Right cardiac atrium (tissue), 5 donors: ENCODE measurements around the gene MANF. TPM values are rescaled to one million over a fixed set of nuclear protein-coding genes. Genes with fewer than 3 reads are reported as not detected.

Experiments
- ATAC-seq, 2 donors: fragments of 200-7000 bp; cut with Tn5 transposase; one replicate each; pipeline versions ENCODE4 v1.8.0 to v1.9.1; 2020; ENCODE audit warnings: moderate library complexity in 2 of 2, mild to moderate bottlenecking in 1 of 2
- DNase-seq, 3 donors: peaks; one replicate each; pipeline ENCODE4 v3.0.0-alpha.2; 2020
- H3K27ac ChIP-seq: one replicate; pipeline ENCODE4 v1.5.1; 2013; ENCODE audit warnings: mild to moderate bottlenecking, low read length, control low read depth, moderate library complexity
- H3K27me3 ChIP-seq: one replicate; pipeline ENCODE4 v1.6.1; 2013; ENCODE audit not compliant: control insufficient read depth, insufficient read depth
- H3K4me1 ChIP-seq: one replicate; pipeline ENCODE4 v1.6.1; 2013; ENCODE audit warnings: low read length; ENCODE audit not compliant: control insufficient read depth, insufficient read depth
- H3K4me3 ChIP-seq: one replicate; pipeline ENCODE4 v1.5.1; 2013; ENCODE audit warnings: low read length, control low read depth
- H3K9me3 ChIP-seq: one replicate; pipeline ENCODE4 v1.6.1; 2013; ENCODE audit warnings: low read length; ENCODE audit not compliant: control insufficient read depth
- WGBS: extraction: QIAGEN DNeasy Blood & Tissue Kit; methylation state at CpG from one replicate; pipeline ENCODE4 v1.1.7; 2013; 5-methylcytosine and 5-hydroxymethylcytosine counted together
- intact Hi-C, 4 donors: fragments of 100-400 bp; cut with DNase I; formaldehyde crosslinking; loops; one replicate each; pipeline versions ENCODE4 v1.11.0 to v1.14.0; 2022 to 2023
- polyA plus RNA-seq: library from polyadenylated mRNA; stranded (reverse); fragments of 200-250 nt; gene quantifications from one replicate; pipeline ENCODE4 v1.2.3, GENCODE V29; 2013
- total RNA-seq, 4 donors: library from RNA; stranded (reverse); fragmentation: NEBNext Ultra II Directional; extraction: Animal tissue kit (Norgen Biotek cat#: 25700); gene quantifications; one replicate each; pipeline ENCODE4 v1.2.1, GENCODE V29; 2021
- donor health status: healthy with polysubstance abuse.
- donor health status: DM: no; HTN: yes; CAD: no.
- donor health status: DM: no; HTN: no; CAD: no.
- donor health status: DM: no; HTN: yes; CAD: no; lungs with severe emphysema.
- donor health status: DM: yes; HTN: yes; CAD: no.

Gene MANF
- total and polyA plus RNA-seq, 5 donors, result 49.2 to 120 (median 82.8) TPM

GRCh38 chr3:51434746-51435327 is 49.7 kb downstream of the MANF start:
- no peaks in the 10 kb centered on the region for H3K9me3 ChIP-seq
- no peak overlapping the region for H3K4me3 ChIP-seq
- intact Hi-C loops, result no loop called here
- ATAC-seq, result peak; percentile 81
- H3K27ac ChIP-seq, result no peak overlapping the region
- no peaks in the 10 kb centered on the region for H3K27me3 ChIP-seq
- no peaks in the 10 kb centered on the region for H3K4me1 ChIP-seq
- DNase-seq, result peak in 1 of 3 donors; percentile 40

DNA sequence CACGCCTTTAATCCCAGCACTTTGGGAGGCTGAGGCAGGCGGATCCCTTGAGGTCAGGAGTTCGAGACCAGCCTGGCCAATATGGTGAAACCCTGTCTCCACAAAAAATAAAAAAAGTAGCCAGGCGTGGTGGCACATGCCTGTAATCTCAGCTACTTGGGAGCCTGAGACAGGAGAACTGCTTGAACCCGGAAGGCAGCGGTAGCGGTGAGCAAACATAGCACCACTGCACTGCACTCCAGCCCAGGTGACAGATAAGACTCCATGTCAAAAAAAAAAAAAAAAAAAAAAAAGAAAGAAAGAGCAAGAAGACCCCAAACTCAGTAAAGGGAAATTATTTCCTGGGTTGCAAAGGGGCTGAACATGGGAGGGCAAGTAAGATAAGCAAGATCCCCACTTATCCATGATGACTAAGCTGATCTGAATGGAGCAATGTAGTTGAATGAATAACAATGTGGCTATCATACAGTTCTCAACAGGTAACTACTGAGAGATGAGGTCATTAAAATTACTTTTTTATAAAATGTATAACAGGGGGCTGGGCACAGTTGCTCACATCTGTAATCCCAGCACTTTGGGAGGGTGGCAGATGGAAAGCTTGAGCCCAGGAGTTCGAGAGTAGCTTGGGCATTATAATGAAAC is 52.0 kb downstream of the MANF start:
- no peak for DNase-seq
- H3K27ac ChIP-seq, result no peak overlapping the region
- H3K4me1 ChIP-seq, result no peaks in the 10 kb centered on the region
- H3K4me3 ChIP-seq, result no peak overlapping the region
- no peaks in the 10 kb centered on the region for H3K27me3 ChIP-seq
- ATAC-seq, result no peak
- intact Hi-C loops, result no loop called here
- 85% methylated on average over 8 of the region's 8 CpGs for WGBS
- no peaks in the 10 kb centered on the region for H3K9me3 ChIP-seq

Other genes with a start within 250 kb of the MANF start
- 10 to 100 TPM; 15.0 to 19.6 (median 15.6) TPM for gene RBM15B, start 6.0 kb downstream of the MANF start, total RNA-seq
- 8.7 TPM for gene RBM15B, start 6.0 kb downstream of the MANF start, polyA plus RNA-seq
- gene DCAF1, start 114.7 kb downstream of the MANF start, total RNA-seq, result 10 to 100 TPM; 12.8 to 15.2 (median 13.9) TPM
- 6.7 TPM for gene DCAF1, start 114.7 kb downstream of the MANF start, polyA plus RNA-seq
- 10 to 100 TPM; 11.0 to 14.6 (median 12.7) TPM for gene RAD54L2, start 153.4 kb downstream of the MANF start, total RNA-seq
- 5.1 TPM for gene RAD54L2, start 153.4 kb downstream of the MANF start, polyA plus RNA-seq